ENCODE measurements around the gene CCNB1.
"Not testable (repeated sequence)": the region's sequence is repeated elsewhere in the genome, so short reads cannot be mapped to it uniquely, and the experiment has no call there.

Gene CCNB1

GRCh38 chr5:69187342-69187741 is 20.4 kb downstream of the CCNB1 start:
- DNase-seq (ENCODE audit: low spot score), result no peak

- no peak for DNase-seq (ENCODE audit: low spot score)
Observed at GRCh38 chr5:69188811-69189161, 21.8 kb downstream of the CCNB1 start.

- DNase-seq (ENCODE audit: low spot score), result peak; percentile 90
Observed at GRCh38 chr5:69189162-69190086, 22.5 kb downstream of the CCNB1 start, which contains the start of gene CENPH. TSS of gene CENPH (plus strand) at chr5:69189583. CDS start at chr5:69189635, 52 bp downstream.

- DNase-seq (ENCODE audit: low spot score), result no peak
Observed at GRCh38 chr5:69202497-69202896, 35.5 kb downstream of the CCNB1 start.

- no peak for DNase-seq (ENCODE audit: low spot score)
Observed at GRCh38 chr5:69206528-69207190, 39.7 kb downstream of the CCNB1 start.

GRCh38 chr5:69209602-69210001 is 42.7 kb downstream of the CCNB1 start:
- no peak for DNase-seq (ENCODE audit: low spot score)

GRCh38 chr5:69211200-69211599 is 44.2 kb downstream of the CCNB1 start:
- no peak for DNase-seq (ENCODE audit: low spot score)

- DNase-seq (ENCODE audit: low spot score), result no peak
Observed at GRCh38 chr5:69212022-69212421, 45.1 kb downstream of the CCNB1 start.

- peak; percentile 48 for DNase-seq (ENCODE audit: low spot score)
Observed at GRCh38 chr5:69213513-69214215, 46.7 kb downstream of the CCNB1 start.

- DNase-seq (ENCODE audit: low spot score), result no peak
Observed at GRCh38 chr5:69217151-69217511, 50.2 kb downstream of the CCNB1 start.

GRCh38 chr5:69217548-69218526 is 50.9 kb downstream of the CCNB1 start:
- DNase-seq (ENCODE audit: low spot score), result peak; percentile 93

- no peak for DNase-seq (ENCODE audit: low spot score)
Observed at GRCh38 chr5:69219939-69220338, 53.0 kb downstream of the CCNB1 start.

- DNase-seq (ENCODE audit: low spot score), result not testable (repeated sequence)
Observed at GRCh38 chr5:69220371-69220770, 53.4 kb downstream of the CCNB1 start.

- not testable (repeated sequence) for DNase-seq (ENCODE audit: low spot score)
Observed at GRCh38 chr5:69220833-69221232, 53.9 kb downstream of the CCNB1 start.

- no peak for DNase-seq (ENCODE audit: low spot score)
Observed at GRCh38 chr5:69224520-69224919, 57.6 kb downstream of the CCNB1 start.

- no peak for DNase-seq (ENCODE audit: low spot score)
Observed at GRCh38 chr5:69225860-69226259, 58.9 kb downstream of the CCNB1 start.

Data from hematopoietic multipotent progenitor cell treated with erythropoietin and hydrocortisone succinate and interleukin-3 and kit ligand, for 17 days (in vitro differentiated cells).